Frontal cortex (tissue), 4 donors: ENCODE data around the gene SLC22A23. TPM values are rescaled to one million over a fixed set of nuclear protein-coding genes. Genes with fewer than 3 reads are reported as not detected.
A peak's percentile ranks its signal among the peaks of the same experiment; 100 is the strongest.

Experiments used
- DNase-seq, 2 donors: peaks; one replicate each; pipeline ENCODE4 v3.0.0; 2012; ENCODE audit warnings: low spot score in 2 of 2
- FAIRE-seq: peaks from 2 replicates; lab custom pipeline; 2012; peaks lifted over from hg19 to GRCh38; lab: Jason Lieb, UNC
- total RNA-seq: library from RNA; depleted of rRNA; stranded (reverse); fragments of >200 nt; gene quantifications from one replicate; pipeline ENCODE4 v1.2.3, GENCODE V29; 2014
- donor health status: control.
- donor health status: control.
- donor health status: control.

Gene SLC22A23
- total RNA-seq, 1 donor from 2014 or later = 22.8 TPM

- DNase-seq (no peak), FAIRE-seq (no peak)
Observed at GRCh38 chr6:3359101-3359752, 97.6 kb downstream of the SLC22A23 start.

GRCh38 chr6:3358413-3359100, 98.3 kb downstream of the SLC22A23 start:
- FAIRE-seq = no peak
- DNase-seq = no peak

GRCh38 chr6:3357678-3358077, 99.2 kb downstream of the SLC22A23 start:
- DNase-seq = no peak

GRCh38 chr6:3356824-3357420, 99.9 kb downstream of the SLC22A23 start:
- no peak for DNase-seq
- no peak for FAIRE-seq

More at GRCh38 chr6:3357678-3358077, 99.2 kb downstream of the SLC22A23 start:
- FAIRE-seq = no peak

- FAIRE-seq (no peak), DNase-seq (peak; percentile 59 to 66)
Observed at GRCh38 chr6:3356056-3356823, 100.6 kb downstream of the SLC22A23 start.

- FAIRE-seq = no peak
- DNase-seq = no peak
Observed at GRCh38 chr6:3355358-3356055, 101.3 kb downstream of the SLC22A23 start.

GRCh38 chr6:3355011-3355357, 101.9 kb downstream of the SLC22A23 start:
- FAIRE-seq = no peak
- no peak for DNase-seq

- FAIRE-seq (no peak), DNase-seq (no peak)
Observed at GRCh38 chr6:3353939-3354338, 102.9 kb downstream of the SLC22A23 start.

- FAIRE-seq (no peak), DNase-seq (no peak)
Observed at GRCh38 chr6:3353213-3353903, 103.5 kb downstream of the SLC22A23 start.

- no peak for FAIRE-seq
- DNase-seq = no peak
Observed at GRCh38 chr6:3352678-3353077, 104.2 kb downstream of the SLC22A23 start.

GRCh38 chr6:3351829-3352524, 104.9 kb downstream of the SLC22A23 start:
- FAIRE-seq = no peak

GRCh38 chr6:3351105-3351676, 105.7 kb downstream of the SLC22A23 start:
- DNase-seq (no peak), FAIRE-seq (no peak)

More at GRCh38 chr6:3351829-3352524, 104.9 kb downstream of the SLC22A23 start:
- DNase-seq = no peak

GRCh38 chr6:3350252-3350796, 106.5 kb downstream of the SLC22A23 start:
- DNase-seq (no peak), FAIRE-seq (no peak)

GRCh38 chr6:3349388-3350251, 107.2 kb downstream of the SLC22A23 start:
- no peak for DNase-seq
- FAIRE-seq = no peak

GRCh38 chr6:3348821-3349220, 108.0 kb downstream of the SLC22A23 start:
- DNase-seq (no peak), FAIRE-seq (no peak)

- FAIRE-seq (no peak), DNase-seq (no peak)
Observed at GRCh38 chr6:3347826-3348225, 109.0 kb downstream of the SLC22A23 start.

GRCh38 chr6:3347247-3347646, 109.6 kb downstream of the SLC22A23 start:
- DNase-seq (no peak), FAIRE-seq (no peak)
